GM12891 (cell line): ENCODE data around the gene ZNF787.
A peak's percentile ranks its signal among the peaks of the same experiment; 100 is the strongest.
"Not testable (repeated sequence)": the region's sequence is repeated elsewhere in the genome, so short reads cannot be mapped to it uniquely, and the experiment has no call there.

Experiments used
- DNase-seq: peaks from one replicate; pipeline ENCODE4 v3.0.0; 2011; ENCODE audit warnings: low spot score; ENCODE audit not compliant: insufficient read length
- FAIRE-seq: peaks from 2 replicates; lab custom pipeline; 2011; peaks lifted over from hg19 to GRCh38; lab: Jason Lieb, UNC
- PAX5 ChIP-seq: IDR thresholded peaks from 2 replicates; pipeline ENCODE4 v1.6.1; 2011; ENCODE audit warnings: low read length, moderate library complexity, mild to moderate bottlenecking; ENCODE audit not compliant: insufficient read depth, severe bottlenecking
- POLR2A ChIP-seq: IDR thresholded peaks from 2 replicates; pipeline ENCODE4 v1.6.1; 2011; ENCODE audit warnings: low read depth, low read length, control low read depth
- POLR2AphosphoS5 ChIP-seq: IDR thresholded peaks from 2 replicates; pipeline ENCODE4 v1.6.1; 2011; ENCODE audit warnings: low read depth, low read length, control low read depth
- POU2F2 ChIP-seq: IDR thresholded peaks from 2 replicates; pipeline ENCODE4 v1.6.1; 2011; ENCODE audit warnings: low read depth, mild to moderate bottlenecking, control low read depth, low read length, moderate library complexity
- SPI1 ChIP-seq: IDR thresholded peaks from 2 replicates; pipeline ENCODE4 v1.6.1; 2011; ENCODE audit warnings: low read depth, low read length, control low read depth
- TAF1 ChIP-seq: IDR thresholded peaks from 2 replicates; pipeline ENCODE4 v1.6.1; 2011; ENCODE audit warnings: low read depth, low read length, control low read depth

The ZNF787 gene

GRCh38 chr19:56106993-56107392, 14.1 kb downstream of the ZNF787 start:
- TF ChIP-seq TAF1 (no peak), POLR2A (no peak), PAX5 (no peak), POU2F2 (no peak), SPI1 (no peak), POLR2AphosphoS5 (no peak)
- no peak for DNase-seq
- no peak for FAIRE-seq

GRCh38 chr19:56106397-56106849, 14.7 kb downstream of the ZNF787 start:
- FAIRE-seq (no peak), DNase-seq (no peak)
- no peak for TF ChIP-seq TAF1
- no peak for TF ChIP-seq SPI1
- no peak for TF ChIP-seq POLR2A
- no peak for TF ChIP-seq POU2F2

GRCh38 chr19:56105831-56106396, 15.2 kb downstream of the ZNF787 start:
- not testable (repeated sequence) for DNase-seq, FAIRE-seq

- DNase-seq (peak; percentile 56), FAIRE-seq (peak; percentile 80)
- no peak for TF ChIP-seq TAF1
- no peak for TF ChIP-seq SPI1
- no peak for TF ChIP-seq PAX5
- no peak for TF ChIP-seq POU2F2
Observed at GRCh38 chr19:56105090-56105701, 15.9 kb downstream of the ZNF787 start.

- peak; percentile 51 for FAIRE-seq
- DNase-seq = no peak
- no peak for TF ChIP-seq SPI1
- TF ChIP-seq POU2F2 = no peak
- TF ChIP-seq TAF1 = no peak
- TF ChIP-seq POLR2A = no peak
- TF ChIP-seq POLR2AphosphoS5 = no peak
- no peak for TF ChIP-seq PAX5
Observed at GRCh38 chr19:56104423-56104822, 16.7 kb downstream of the ZNF787 start.

- no peak for FAIRE-seq
- no peak for DNase-seq
- TF ChIP-seq PAX5 (no peak), POU2F2 (no peak), SPI1 (no peak), POLR2AphosphoS5 (no peak), POLR2A (no peak)
Observed at GRCh38 chr19:56103027-56103614, 18.0 kb downstream of the ZNF787 start.

- DNase-seq = no peak
- TF ChIP-seq POU2F2 (no peak), TAF1 (no peak), PAX5 (no peak), POLR2A (no peak), POLR2AphosphoS5 (no peak), SPI1 (no peak)
- FAIRE-seq = no peak
Observed at GRCh38 chr19:56101746-56102535, 19.2 kb downstream of the ZNF787 start.

GRCh38 chr19:56101095-56101494, 20.0 kb downstream of the ZNF787 start:
- no peak for TF ChIP-seq POLR2A
- TF ChIP-seq POLR2AphosphoS5 = no peak; the same call in 1 of the 2 replicates
- TF ChIP-seq TAF1 = no peak
- TF ChIP-seq SPI1 = no peak
- TF ChIP-seq PAX5 = no peak
- no peak for TF ChIP-seq POU2F2
- DNase-seq = no peak
- no peak for FAIRE-seq
